Measurements from ENCODE around the gene B4GALNT4.
"Not testable (repeated sequence)": the region's sequence is repeated elsewhere in the genome, so short reads cannot be mapped to it uniquely, and the experiment has no call there.

Gene B4GALNT4

GRCh38 chr11:369336-370018, at the start of gene B4GALNT4:
B4GALNT4 (plus strand) TSS chr11:369499; CDS start chr11:369804, 305 bp downstream.
- DNase-seq (ENCODE audit: low read depth): no peak

- not testable (repeated sequence) for DNase-seq (ENCODE audit: low read depth)
These were observed 49.4 kb upstream of the B4GALNT4 start for GRCh38 chr11:319888-320273.

GRCh38 chr11:324156-324555, 45.1 kb upstream of the B4GALNT4 start:
- no peak for DNase-seq (ENCODE audit: low read depth)

- not testable (repeated sequence) for DNase-seq (ENCODE audit: low read depth)
These were observed 44.4 kb upstream of the B4GALNT4 start for GRCh38 chr11:324593-325517.

GRCh38 chr11:325796-326591, 43.3 kb upstream of the B4GALNT4 start:
- no peak for DNase-seq (ENCODE audit: low read depth)

GRCh38 chr11:326592-326841, 42.8 kb upstream of the B4GALNT4 start:
- DNase-seq (ENCODE audit: low read depth): no peak

- no peak for DNase-seq (ENCODE audit: low read depth)
These were observed 42.3 kb upstream of the B4GALNT4 start for GRCh38 chr11:326842-327580.

GRCh38 chr11:327581-327923, 41.7 kb upstream of the B4GALNT4 start:
- no peak for DNase-seq (ENCODE audit: low read depth)

GRCh38 chr11:328012-328411, 41.3 kb upstream of the B4GALNT4 start:
- DNase-seq (ENCODE audit: low read depth): no peak

GRCh38 chr11:328516-329100, 40.7 kb upstream of the B4GALNT4 start:
- not testable (repeated sequence) for DNase-seq (ENCODE audit: low read depth)

- no peak for DNase-seq (ENCODE audit: low read depth)
These were observed 39.4 kb upstream of the B4GALNT4 start for GRCh38 chr11:329886-330253.

GRCh38 chr11:330307-330693, 39.0 kb upstream of the B4GALNT4 start:
- no peak for DNase-seq (ENCODE audit: low read depth)

GRCh38 chr11:330694-331357, 38.5 kb upstream of the B4GALNT4 start:
- DNase-seq (ENCODE audit: low read depth): no peak

- no peak for DNase-seq (ENCODE audit: low read depth)
These were observed 37.8 kb upstream of the B4GALNT4 start for GRCh38 chr11:331358-332060.

GRCh38 chr11:332651-333480, 36.4 kb upstream of the B4GALNT4 start:
- no peak for DNase-seq (ENCODE audit: low read depth)

- DNase-seq (ENCODE audit: low read depth): not testable (repeated sequence)
These were observed 35.6 kb upstream of the B4GALNT4 start for GRCh38 chr11:333616-334263.

GRCh38 chr11:334264-334994, 34.9 kb upstream of the B4GALNT4 start:
- DNase-seq (ENCODE audit: low read depth): no peak
